TTC549 (cell line): ENCODE data around the gene PAGE5.

ENCODE experiments used
- FAIRE-seq: peaks from 2 replicates; lab custom pipeline; 2012; peaks lifted over from hg19 to GRCh38; lab: Jason Lieb, UNC

The PAGE5 gene, protein sequence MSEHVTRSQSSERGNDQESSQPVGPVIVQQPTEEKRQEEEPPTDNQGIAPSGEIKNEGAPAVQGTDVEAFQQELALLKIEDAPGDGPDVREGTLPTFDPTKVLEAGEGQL

DNA sequence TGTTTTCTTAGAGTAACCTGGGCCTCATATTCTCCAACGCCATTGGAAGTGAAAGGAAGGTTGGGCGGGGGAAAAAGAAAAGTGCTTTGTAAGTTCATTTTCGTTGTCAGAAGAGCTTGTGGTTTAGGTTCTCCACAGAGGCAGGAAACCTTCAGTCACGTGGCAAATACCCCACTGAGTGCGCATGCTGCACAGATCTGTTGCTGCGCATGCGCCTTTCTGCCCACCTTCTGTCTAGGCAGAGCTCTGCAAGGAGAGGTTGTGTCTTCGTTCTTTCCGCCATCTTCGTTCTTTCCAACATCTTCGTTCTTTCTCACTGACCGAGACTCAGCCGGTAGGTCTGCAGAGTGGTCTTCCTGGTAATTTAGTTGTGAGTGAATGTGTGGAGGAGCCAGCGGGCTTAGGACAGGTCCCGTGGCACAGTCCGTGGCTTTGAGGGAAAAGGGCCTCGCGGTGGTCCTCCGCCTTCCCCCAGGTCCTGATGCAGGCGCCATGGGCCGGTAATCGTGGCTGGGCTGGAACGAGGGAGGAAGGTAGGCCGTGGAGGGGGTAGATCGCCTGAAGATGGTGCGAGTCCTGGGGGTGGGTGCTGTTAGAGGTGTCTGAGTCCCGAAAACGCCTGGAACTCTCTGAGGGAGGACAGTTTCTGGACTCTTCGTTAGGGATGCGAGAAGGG lies at the start of gene PAGE5:
Gene PAGE5, plus strand, starts transcription at position 228 of the 676 bp plus-strand sequence. CDS start 1,037 bp downstream, outside the sequence.
- no peak for FAIRE-seq

DNA sequence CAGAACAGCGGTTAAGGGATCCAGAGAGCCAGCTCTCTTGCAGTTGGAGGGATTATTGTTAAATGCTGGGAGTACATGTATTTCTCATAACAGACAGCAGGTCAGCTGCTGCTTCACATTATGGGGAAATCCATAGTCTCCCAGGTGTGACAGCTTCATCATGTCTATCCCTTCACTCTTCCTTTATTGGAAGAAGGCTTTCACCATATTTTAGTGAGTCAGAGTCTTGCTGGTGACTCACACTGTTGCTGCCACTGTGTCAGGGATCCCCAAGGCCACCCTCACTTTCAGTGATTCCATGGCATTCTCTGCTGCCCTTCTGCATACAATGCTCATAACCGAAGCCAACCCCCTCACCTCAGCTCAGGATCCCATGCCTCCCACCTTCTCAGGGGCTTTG lies 32.9 kb upstream of the PAGE5 start:
- no peak for FAIRE-seq

DNA sequence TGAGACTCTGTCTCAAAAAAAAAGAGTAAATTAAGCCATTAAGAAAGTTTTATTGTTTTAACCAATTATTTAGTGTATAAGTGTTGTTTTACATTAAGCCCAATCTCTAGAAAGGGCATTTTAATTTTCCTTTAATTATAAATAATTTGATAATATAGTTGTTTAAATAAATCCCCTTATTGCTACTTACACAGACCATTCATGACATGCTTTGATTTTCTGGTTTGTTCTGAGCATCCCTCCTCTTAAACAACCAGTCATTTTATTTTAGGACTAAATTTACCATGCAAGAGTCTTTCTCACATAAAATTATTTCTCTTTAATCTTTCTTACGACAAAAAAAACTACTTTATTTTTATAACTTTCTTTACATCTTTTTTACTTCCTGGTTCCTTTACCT lies 23.5 kb upstream of the PAGE5 start:
- FAIRE-seq, result no peak

DNA sequence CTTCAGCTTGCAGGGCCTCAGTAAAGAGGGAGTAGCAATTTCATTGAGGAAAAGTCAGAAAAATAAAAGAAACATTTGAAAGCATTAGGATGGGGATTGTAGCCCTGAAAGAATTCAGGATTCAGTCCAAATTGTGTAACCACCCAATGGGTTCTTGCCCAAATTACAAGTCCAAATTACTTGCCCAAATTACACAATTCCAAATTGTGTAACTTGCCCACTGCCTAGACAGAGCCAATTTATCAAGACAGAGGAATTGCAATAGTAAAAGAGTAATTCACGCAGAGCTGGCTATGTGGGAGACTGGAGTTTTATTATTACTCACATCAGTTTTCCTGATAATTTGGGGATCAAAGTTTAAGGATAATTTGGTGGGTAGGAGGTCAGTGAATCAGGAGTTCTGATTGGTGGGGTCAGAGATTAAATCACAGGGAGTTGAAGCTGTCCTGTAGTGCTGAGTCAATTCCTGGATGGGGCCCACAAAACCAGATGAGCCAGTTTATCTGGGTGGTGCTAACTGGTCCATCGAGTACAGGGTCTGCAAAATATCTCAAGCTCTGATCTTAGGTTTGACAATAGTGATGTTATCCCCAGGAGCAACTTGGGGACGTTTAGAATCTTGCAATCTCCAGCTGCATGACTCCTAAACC lies 18.1 kb upstream of the PAGE5 start:
- no peak for FAIRE-seq

DNA sequence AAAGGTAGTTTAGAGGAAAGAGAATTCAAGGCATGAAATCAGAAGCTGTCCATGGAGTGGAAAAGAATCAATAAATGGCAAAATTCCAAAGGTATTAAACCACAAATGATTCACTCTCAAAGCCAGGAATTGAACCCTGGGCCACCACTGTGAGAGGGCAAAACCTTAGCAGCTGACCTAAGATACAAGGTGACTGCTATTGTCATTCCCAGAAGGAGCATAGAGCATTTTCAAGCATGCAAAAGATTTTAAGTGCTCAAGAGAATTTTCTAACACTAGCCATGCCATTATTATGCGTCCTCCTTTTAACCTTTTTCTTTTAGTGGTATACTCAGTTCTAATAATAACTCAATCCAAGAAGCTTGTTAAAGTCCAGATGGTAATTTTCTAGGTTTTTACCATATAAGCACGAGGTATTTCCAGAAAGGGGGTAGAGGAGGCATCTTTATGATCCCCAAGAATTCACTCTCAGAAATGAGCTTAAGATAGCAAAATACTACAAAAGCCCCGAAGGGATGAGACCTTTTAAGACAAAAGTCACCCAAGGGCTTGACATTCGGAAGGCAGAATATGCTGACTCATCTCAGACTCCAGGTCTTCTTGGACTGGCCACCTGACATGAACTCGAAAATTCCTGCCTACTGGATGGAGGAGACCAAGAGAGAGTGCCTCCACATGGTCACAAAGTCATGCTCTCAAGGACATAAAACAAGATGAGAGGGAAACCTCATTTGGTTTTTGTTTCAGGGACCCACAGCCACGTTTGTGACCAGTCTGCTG lies 13.8 kb upstream of the PAGE5 start:
- no peak for FAIRE-seq

DNA sequence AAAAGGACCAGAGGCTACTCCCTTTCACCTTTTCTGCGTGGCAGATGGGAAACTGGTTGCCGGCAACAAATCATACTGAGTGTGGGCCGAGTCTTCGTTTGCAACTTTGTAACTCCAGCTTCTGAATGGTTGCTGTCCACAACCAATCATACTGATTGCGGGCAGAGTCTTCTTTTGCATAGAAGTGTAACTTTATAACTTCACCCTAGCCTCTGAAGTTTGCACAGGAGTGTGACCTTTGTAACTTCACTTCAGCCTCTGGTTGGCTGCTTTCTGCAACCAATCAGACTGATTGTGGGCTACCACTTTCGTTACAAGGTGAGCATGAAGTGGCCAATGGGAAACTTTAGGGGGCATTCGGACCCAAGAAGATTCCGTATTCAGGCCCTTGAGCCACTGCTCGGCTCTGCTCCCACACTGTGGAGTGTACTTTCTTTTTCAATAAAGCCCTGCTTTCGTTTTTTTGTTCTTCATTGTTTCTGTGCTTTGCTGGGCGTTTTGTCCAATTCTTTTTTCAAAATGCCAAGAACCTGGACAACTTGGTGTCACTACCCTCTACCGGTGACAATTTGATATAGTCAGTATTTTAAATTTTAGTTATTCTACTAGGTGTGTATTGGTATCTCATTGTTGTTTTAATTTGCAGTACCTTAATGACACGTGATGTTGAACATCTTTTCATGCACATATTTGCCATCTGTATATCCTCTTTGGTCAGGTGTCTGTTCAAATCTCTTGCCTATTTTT lies 9.0 kb upstream of the PAGE5 start:
- FAIRE-seq, result no peak

DNA sequence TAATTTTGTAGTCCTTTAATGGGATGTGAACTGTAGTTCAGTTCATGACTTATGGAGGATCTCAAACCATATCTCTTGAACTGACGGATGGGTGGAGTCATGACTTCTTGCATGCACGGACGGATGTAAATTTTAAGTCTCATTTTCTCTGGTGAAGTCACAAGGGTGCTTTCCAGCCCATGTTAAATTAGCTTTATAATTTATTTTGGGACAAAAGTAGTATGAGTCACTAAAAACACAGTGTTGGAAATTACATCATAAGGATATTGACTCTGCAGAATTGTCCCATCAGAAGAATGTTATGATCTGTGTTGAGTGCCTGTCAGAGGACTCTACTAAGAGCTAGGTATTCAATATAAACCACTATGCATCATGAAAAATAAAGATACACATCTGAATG lies 6.8 kb upstream of the PAGE5 start:
- no peak for FAIRE-seq

DNA sequence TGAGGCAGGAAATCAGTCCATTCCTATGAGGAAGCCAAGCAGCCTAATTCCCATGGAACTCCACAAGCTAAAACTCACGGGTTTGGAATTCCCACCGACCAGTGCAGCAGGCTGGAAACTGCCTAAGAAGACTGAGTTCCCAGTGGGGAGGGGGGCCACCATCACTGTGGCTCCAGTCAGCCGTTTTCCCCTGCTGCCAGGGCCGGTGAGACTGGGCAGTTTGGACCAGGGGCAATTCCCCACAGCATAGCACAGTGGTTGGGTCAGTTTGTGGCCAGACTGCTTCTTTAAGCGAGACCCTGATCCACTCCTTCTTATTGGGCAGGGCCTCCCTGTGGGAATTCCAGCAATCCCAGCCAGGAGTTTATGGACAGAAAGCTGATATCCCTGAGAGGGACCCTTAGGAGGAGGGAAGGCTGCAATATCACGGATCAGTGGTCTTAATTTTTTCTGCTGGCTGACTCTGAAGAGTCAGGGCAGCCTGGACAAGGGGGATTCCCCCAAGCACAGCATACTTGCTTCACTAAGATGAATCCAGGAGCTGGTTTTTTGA lies 20.7 kb downstream of the PAGE5 start:
- FAIRE-seq, result no peak

DNA sequence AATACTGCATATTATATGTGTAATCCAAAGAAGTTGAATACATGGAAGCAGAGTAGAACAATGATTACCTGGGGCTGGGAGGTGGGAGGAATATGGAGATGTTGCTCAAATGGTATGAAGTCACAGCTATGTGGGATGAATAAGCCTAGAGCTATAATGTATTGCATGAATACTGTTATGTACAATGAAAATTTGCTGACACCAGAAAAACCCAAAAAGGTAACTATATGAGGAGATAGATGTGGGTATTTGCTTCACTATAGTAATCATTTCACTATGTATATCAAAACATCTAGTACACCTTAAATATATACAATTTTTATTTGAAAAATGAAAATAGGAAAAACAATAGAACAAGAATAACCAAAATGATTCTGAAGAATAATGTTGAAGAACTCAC lies 33.4 kb downstream of the PAGE5 start:
- no peak for FAIRE-seq

DNA sequence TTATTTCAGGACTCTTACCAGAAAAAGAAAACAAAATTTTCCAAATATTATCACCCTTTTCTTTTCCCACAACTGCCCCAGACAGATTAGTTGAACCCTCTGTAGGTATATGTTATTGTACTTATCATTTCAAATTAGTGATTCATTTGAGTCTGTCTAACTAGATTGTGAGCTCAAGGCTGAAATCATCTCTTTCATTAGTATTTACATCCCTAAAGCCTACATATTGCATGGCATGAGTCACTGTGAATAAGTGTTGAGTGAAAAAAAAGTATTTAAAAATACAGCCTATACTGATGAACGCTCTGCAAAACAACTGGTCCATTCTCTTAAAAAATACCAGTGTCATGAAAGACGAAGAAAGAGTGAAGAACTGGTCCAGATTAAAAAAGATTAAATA lies 40.7 kb downstream of the PAGE5 start:
- FAIRE-seq, result no peak

DNA sequence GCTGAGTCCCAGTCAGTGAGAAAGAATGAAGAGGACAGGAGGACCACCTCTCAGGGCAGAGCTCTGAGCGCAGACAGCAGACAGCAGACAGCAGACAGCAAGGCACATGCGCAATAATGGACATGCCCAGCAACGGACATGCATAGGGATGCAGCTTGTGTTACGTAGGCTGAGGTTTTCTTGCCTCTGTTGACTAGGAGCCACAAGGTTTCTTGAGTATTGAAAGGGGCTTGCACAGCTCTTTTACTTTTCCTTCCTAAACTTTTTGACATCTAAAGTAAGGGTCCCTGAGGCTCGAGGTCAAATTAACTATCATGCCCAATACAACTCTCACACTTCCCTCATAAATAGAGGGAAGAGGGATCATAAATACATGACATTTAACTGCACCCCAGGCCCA lies 44.7 kb downstream of the PAGE5 start, which contains the start of gene PAGE3:
Gene PAGE3, minus strand, starts transcription at position 101 of the 400 bp plus-strand sequence. CDS start 1,013 bp downstream, outside the sequence.
- FAIRE-seq, result no peak
